ENCODE measurements around the gene CBARP. TPM values are rescaled to one million over a fixed set of nuclear protein-coding genes. Genes with fewer than 3 reads are reported as not detected.

The CBARP gene
- total RNA-seq, 1 donor from 2014 or later: 9.2 TPM

- Mint-ChIP-seq H3K36me3 (no peaks in the 10 kb centered on the region), H3K27me3 (ENCODE audit: low read depth) (no peaks in the 10 kb centered on the region), H3K9me3 (no peaks in the 10 kb centered on the region), H3K27ac (no peak overlapping the region), H3K4me1 (peaks cover 2% of the 10 kb centered on the region), H3K4me3 (no peak overlapping the region)
- DNase-seq (ENCODE audit: low spot score in 2 of 2, unreplicated experiment in 2 of 2): no peak
- TF ChIP-seq CTCF (IDR thresholded peaks at IDR 0.05; ENCODE audit: unreplicated experiment): peak; percentile 48
Measured at GRCh38 chr19:1220976-1221903, 16.6 kb downstream of the CBARP start.

GRCh38 chr19:1220477-1220930, 17.3 kb downstream of the CBARP start:
- no peaks in the 10 kb centered on the region for H3K9me3 Mint-ChIP-seq
- no peak overlapping the region for H3K27ac Mint-ChIP-seq
- DNase-seq (ENCODE audit: low spot score in 2 of 2, unreplicated experiment in 2 of 2): no peak
- no peaks in the 10 kb centered on the region for H3K36me3 Mint-ChIP-seq
- no peak for TF ChIP-seq CTCF (IDR thresholded peaks at IDR 0.05; ENCODE audit: unreplicated experiment)
- peaks cover 2% of the 10 kb centered on the region for H3K4me1 Mint-ChIP-seq
- H3K27me3 Mint-ChIP-seq (ENCODE audit: low read depth): no peaks in the 10 kb centered on the region
- H3K4me3 Mint-ChIP-seq: no peak overlapping the region

- DNase-seq (ENCODE audit: low spot score in 2 of 2, unreplicated experiment in 2 of 2): no peak
- Mint-ChIP-seq H3K9me3 (no peaks in the 10 kb centered on the region), H3K27ac (no peak overlapping the region), H3K27me3 (ENCODE audit: low read depth) (no peaks in the 10 kb centered on the region), H3K4me3 (no peak overlapping the region), H3K4me1 (peaks cover 2% of the 10 kb centered on the region), H3K36me3 (no peaks in the 10 kb centered on the region)
- TF ChIP-seq CTCF (IDR thresholded peaks at IDR 0.05; ENCODE audit: unreplicated experiment): no peak
Measured at GRCh38 chr19:1219786-1220476, 17.9 kb downstream of the CBARP start.

- H3K36me3 Mint-ChIP-seq: no peaks in the 10 kb centered on the region
- peaks cover 4% of the 10 kb centered on the region for H3K4me1 Mint-ChIP-seq
- no peak for DNase-seq (ENCODE audit: low spot score in 2 of 2, unreplicated experiment in 2 of 2)
- no peak overlapping the region for H3K4me3 Mint-ChIP-seq
- no peaks in the 10 kb centered on the region for H3K9me3 Mint-ChIP-seq
- H3K27me3 Mint-ChIP-seq (ENCODE audit: low read depth): no peaks in the 10 kb centered on the region
- TF ChIP-seq CTCF (IDR thresholded peaks at IDR 0.05; ENCODE audit: unreplicated experiment): no peak
- no peak overlapping the region for H3K27ac Mint-ChIP-seq
Measured at GRCh38 chr19:1218751-1219567, 18.8 kb downstream of the CBARP start.

GRCh38 chr19:1217366-1217765, 20.4 kb downstream of the CBARP start:
- TF ChIP-seq CTCF (IDR thresholded peaks at IDR 0.05; ENCODE audit: unreplicated experiment): no peak
- peaks cover 7% of the 10 kb centered on the region for H3K36me3 Mint-ChIP-seq
- H3K4me1 Mint-ChIP-seq: peaks cover 11% of the 10 kb centered on the region
- no peaks in the 10 kb centered on the region for H3K27me3 Mint-ChIP-seq (ENCODE audit: low read depth)
- H3K9me3 Mint-ChIP-seq: no peaks in the 10 kb centered on the region
- DNase-seq (ENCODE audit: low spot score in 2 of 2, unreplicated experiment in 2 of 2): no peak
- peak overlapping the region; percentile 25 for H3K27ac Mint-ChIP-seq
- no peak overlapping the region for H3K4me3 Mint-ChIP-seq
